DND-41 (cell line): ENCODE data around the gene SERPINB6.

Experiments
- ATAC-seq: fragments of 200-7000 bp; cut with Tn5 transposase; 3 replicates; pipeline ENCODE4 v1.9.1; 2021; ENCODE audit warnings: low read depth; ENCODE audit not compliant: insufficient read depth
- DNase-seq: peaks from one replicate; pipeline ENCODE4 v3.0.0-alpha.2; 2020
- H2AFZ ChIP-seq: 2 replicates; pipeline ENCODE4 v1.6.0; 2012; ENCODE audit warnings: low read depth, low read length
- H3K27ac ChIP-seq: 2 replicates; pipeline ENCODE4 v1.5.1; 2012; ENCODE audit warnings: low read length, inconsistent platforms
- H3K27me3 ChIP-seq: fragments of 200-600 bp; sonication (generic); 2 replicates; pipeline ENCODE4 v1.6.0; 2012; ENCODE audit warnings: low read length, mild to moderate bottlenecking, inconsistent platforms; ENCODE audit not compliant: insufficient read depth, poor library complexity
- H3K36me3 ChIP-seq: 2 replicates; pipeline ENCODE4 v1.5.1; 2012; ENCODE audit warnings: low read length, inconsistent platforms; ENCODE audit not compliant: insufficient read depth
- H3K4me1 ChIP-seq: 2 replicates; pipeline ENCODE4 v1.5.1; 2012; ENCODE audit warnings: mild to moderate bottlenecking, low read length; ENCODE audit not compliant: insufficient read depth
- H3K4me2 ChIP-seq: 2 replicates; pipeline ENCODE4 v1.6.0; 2012; ENCODE audit warnings: mild to moderate bottlenecking, moderate library complexity, low read length, inconsistent platforms; ENCODE audit not compliant: insufficient read depth
- H3K4me3 ChIP-seq, 2 experiments: fragments of 200-600 bp in 1 of 2; shearing (Covaris generic) in 1 of 2; 2 replicates each; pipeline ENCODE4 v1.5.1; 2012 to 2016; ENCODE audit warnings: inconsistent platforms in 2 of 2, low read length in 2 of 2, mild to moderate bottlenecking in 2 of 2, low read depth in 1 of 2, moderate library complexity in 1 of 2
- H3K79me2 ChIP-seq: 2 replicates; pipeline ENCODE4 v1.6.0; 2012; ENCODE audit warnings: low read length, inconsistent platforms; ENCODE audit not compliant: insufficient read depth
- H3K9ac ChIP-seq: 2 replicates; pipeline ENCODE4 v1.6.0; 2012; ENCODE audit warnings: low read depth, mild to moderate bottlenecking, inconsistent platforms, low read length, moderate library complexity
- H3K9me3 ChIP-seq: 2 replicates; pipeline ENCODE4 v1.5.1; 2012; ENCODE audit warnings: low read length, moderate library complexity, mild to moderate bottlenecking, inconsistent platforms; ENCODE audit not compliant: insufficient read depth, severe bottlenecking
- H4K20me1 ChIP-seq: 2 replicates; pipeline ENCODE4 v1.6.0; 2012; ENCODE audit warnings: low read length; ENCODE audit not compliant: insufficient read depth
- CTCF ChIP-seq: IDR thresholded peaks from 2 replicates; pipeline ENCODE4 v1.5.1; 2012; ENCODE audit warnings: borderline replicate concordance, low read length, moderate library complexity, mild to moderate bottlenecking; ENCODE audit not compliant: poor library complexity, severe bottlenecking; ENCODE audit errors: extremely low read depth
- EZH2 ChIP-seq: IDR thresholded peaks from 3 replicates; pipeline ENCODE4 v1.6.1; 2012; ENCODE audit warnings: borderline replicate concordance, low read depth, mild to moderate bottlenecking, moderate library complexity, low read length, inconsistent platforms; ENCODE audit not compliant: severe bottlenecking

The SERPINB6 gene

GRCh38 chr6:3001773-3002293 is 30.5 kb upstream of the SERPINB6 start:
- Histone ChIP-seq H3K4me2 (no peak overlapping the region), H4K20me1 (no peaks in the 10 kb centered on the region), H2AFZ (no peak overlapping the region), H3K4me3 (no peak overlapping the region), H3K27me3 (no peaks in the 10 kb centered on the region), H3K9me3 (no peaks in the 10 kb centered on the region), H3K27ac (no peak overlapping the region), H3K4me1 (peaks cover 23% of the 10 kb centered on the region), H3K9ac (no peak overlapping the region), H3K79me2 (no peaks in the 10 kb centered on the region; the same call in 1 of the 2 replicates), H3K36me3 (peaks cover 7% of the 10 kb centered on the region)
- ATAC-seq (0 out of 3 replicates have a peak, but pooled peaks have one; percentile 10), DNase-seq (no peak)
- TF ChIP-seq CTCF (no peak), EZH2 (no peak)

GRCh38 chr6:3001146-3001772 is 29.9 kb upstream of the SERPINB6 start:
- no peak for TF ChIP-seq EZH2
- TF ChIP-seq CTCF = no peak
- Histone ChIP-seq H3K27me3 (no peaks in the 10 kb centered on the region), H3K79me2 (no peaks in the 10 kb centered on the region; the same call in 1 of the 2 replicates), H3K4me3 (no peak overlapping the region), H3K9ac (no peak overlapping the region), H3K4me1 (peaks cover 23% of the 10 kb centered on the region), H4K20me1 (no peaks in the 10 kb centered on the region), H3K4me2 (no peak overlapping the region), H3K36me3 (peaks cover 7% of the 10 kb centered on the region), H3K27ac (no peak overlapping the region), H3K9me3 (no peaks in the 10 kb centered on the region), H2AFZ (no peak overlapping the region)
- ATAC-seq (no peak), DNase-seq (no peak)

- Histone ChIP-seq H3K4me3 (peak within 1 kb of the TSS; percentile 47 to 95), H3K9ac (peak within 1 kb of the TSS; percentile 97), H3K27ac (peak within 1 kb of the TSS; percentile 71), H2AFZ (peak within 1 kb of the TSS; percentile 93), H3K79me2 (no peaks in the 10 kb centered on the region; the same call in 1 of the 2 replicates), H3K9me3 (no peaks in the 10 kb centered on the region), H3K36me3 (peaks cover 7% of the 10 kb centered on the region), H4K20me1 (no peaks in the 10 kb centered on the region), H3K4me2 (peak within 1 kb of the TSS; percentile 98), H3K4me1 (peaks cover 23% of the 10 kb centered on the region), H3K27me3 (no peaks in the 10 kb centered on the region)
- peak; percentile 86 for DNase-seq
- peak; percentile 77 for ATAC-seq
- TF ChIP-seq CTCF (peak; percentile 4), EZH2 (no peak)
These were observed 28.5 kb upstream of the SERPINB6 start, which contains the start of gene NQO2 for GRCh38 chr6:2999618-3000557. TSS of gene NQO2 (plus strand) at chr6:2999894. CDS start at chr6:3006553, 6,659 bp downstream.
